H1 (cell line): ENCODE results near the gene DELE1. TPM values are rescaled to one million over a fixed set of nuclear protein-coding genes. Genes with fewer than 3 reads are reported as not detected.

Source experiments
- CTCF ChIA-PET: fragments of 300-600 bp; sonication (Branson Sonifier 250); formaldehyde crosslinking; loops from one replicate; lab custom pipeline; 2021; ENCODE audit not compliant: partially characterized antibody; lab: Charles Lee
- POLR2A ChIA-PET: fragments of 300-600 bp; sonication (Branson Sonifier 250); formaldehyde crosslinking; loops from one replicate; lab custom pipeline; 2021; ENCODE audit warnings: inconsistent platforms; ENCODE audit not compliant: partially characterized antibody; lab: Charles Lee
- DNase-seq, 2 experiments: peaks; one replicate each; pipeline versions ENCODE4 v3.0.0 to v3.0.0-alpha.2; 2010 to 2022; ENCODE audit warnings: low spot score in 2 of 2, low read depth in 1 of 2, mixed read lengths in 1 of 2
- FAIRE-seq: peaks from 2 replicates; lab custom pipeline; 2011; peaks lifted over from hg19 to GRCh38; lab: Jason Lieb, UNC
- H2AFZ ChIP-seq: 2 replicates; pipeline ENCODE4 v1.8.1; 2012; ENCODE audit warnings: low read length, inconsistent platforms
- H2AK5ac ChIP-seq: 2 replicates; pipeline ENCODE4 v1.6.1; 2013; ENCODE audit warnings: low read depth, low read length
- H2BK120ac ChIP-seq: replicated peaks from 2 replicates; pipeline ENCODE3; 2013; ENCODE audit warnings: low read depth, low read length, inconsistent platforms
- H2BK12ac ChIP-seq: 2 replicates; pipeline ENCODE4 v1.6.1; 2013; ENCODE audit warnings: low read depth, low read length
- H2BK15ac ChIP-seq: 2 replicates; pipeline ENCODE4 v1.6.1; 2013; ENCODE audit warnings: low read length
- H2BK20ac ChIP-seq: 2 replicates; pipeline ENCODE4 v1.6.1; 2013; ENCODE audit warnings: low read length
- H2BK5ac ChIP-seq: 2 replicates; pipeline ENCODE4 v1.6.1; 2013; ENCODE audit warnings: low read depth, low read length
- H3K14ac ChIP-seq: 2 replicates; pipeline ENCODE4 v1.6.1; 2013; ENCODE audit warnings: inconsistent platforms; ENCODE audit not compliant: insufficient read length
- H3K18ac ChIP-seq: 2 replicates; pipeline ENCODE4 v1.6.1; 2013; ENCODE audit warnings: low read length; ENCODE audit errors: extremely low read depth
- H3K23ac ChIP-seq: 2 replicates; pipeline ENCODE4 v1.6.1; 2013; ENCODE audit warnings: inconsistent platforms; ENCODE audit not compliant: insufficient read length
- H3K23me2 ChIP-seq: 2 replicates; pipeline ENCODE4 v1.6.1; 2013; ENCODE audit warnings: low read depth, low read length
- H3K27ac ChIP-seq: 2 replicates; pipeline ENCODE4 v1.6.1; 2011; ENCODE audit warnings: low read depth, low read length, inconsistent platforms
- H3K27me3 ChIP-seq, 4 experiments: replicated peaks in 1 of 4; 1 replicate in 1 of 4; 2 replicates in 3 of 4; pipeline versions ENCODE4 v1.6.1 to v1.8.1; 2011 to 2013; ENCODE audit warnings: low read length in 3 of 4, mild to moderate bottlenecking in 3 of 4, inconsistent platforms in 2 of 4, mixed read lengths in 2 of 4, moderate library complexity in 1 of 4; ENCODE audit not compliant: control insufficient read depth in 3 of 4, insufficient read depth in 3 of 4; ENCODE audit errors: extremely low read depth in 1 of 4
- H3K36me3 ChIP-seq, 4 experiments: 2 replicates each; pipeline versions ENCODE4 v1.6.1 to v1.8.1; 2011 to 2013; ENCODE audit warnings: mild to moderate bottlenecking in 4 of 4, low read length in 3 of 4, moderate library complexity in 2 of 4, control low read depth in 1 of 4, inconsistent platforms in 1 of 4; ENCODE audit not compliant: insufficient read depth in 4 of 4, control insufficient read depth in 2 of 4
- H3K4ac ChIP-seq: replicated peaks from 2 replicates; pipeline ENCODE3; 2013; ENCODE audit warnings: low read length, low read depth, mixed read lengths, inconsistent platforms; ENCODE audit not compliant: insufficient read length
- H3K4me1 ChIP-seq, 4 experiments: replicated peaks in 1 of 4; 1 replicate in 1 of 4; 2 replicates in 3 of 4; pipeline versions ENCODE4 v1.6.1 to v1.8.1; 2011 to 2013; ENCODE audit warnings: low read length in 3 of 4, inconsistent platforms in 2 of 4, mixed read lengths in 1 of 4; ENCODE audit not compliant: insufficient read depth in 4 of 4, control insufficient read depth in 3 of 4
- H3K4me2 ChIP-seq, 2 experiments: 2 replicates each; pipeline versions ENCODE4 v1.6.1 to v1.8.1; 2011 to 2013; ENCODE audit warnings: low read depth in 2 of 2, low read length in 2 of 2, control low read depth in 1 of 2, inconsistent platforms in 1 of 2, mild to moderate bottlenecking in 1 of 2; ENCODE audit not compliant: insufficient read depth in 1 of 2
- H3K4me3 ChIP-seq, 4 experiments: fragments of 200-600, 300-600 bp in 1 of 4; sonication (generic), shearing (Covaris generic), sonication (Bioruptor Twin) in 1 of 4; 2 replicates each; pipeline versions ENCODE4 v1.5.1 to v1.8.1; 2011 to 2016; ENCODE audit warnings: low read length in 4 of 4, low read depth in 3 of 4, control low read depth in 2 of 4, inconsistent platforms in 2 of 4, mild to moderate bottlenecking in 2 of 4, mixed read lengths in 1 of 4, moderate library complexity in 1 of 4; ENCODE audit not compliant: insufficient read depth in 2 of 4; ENCODE audit errors: extremely low read depth in 1 of 4
- H3K56ac ChIP-seq: replicated peaks from 2 replicates; pipeline ENCODE3; 2013; ENCODE audit warnings: low read depth, mild to moderate bottlenecking, mixed read lengths, low read length, inconsistent platforms; ENCODE audit not compliant: insufficient read length
- H3K79me1 ChIP-seq: 2 replicates; pipeline ENCODE4 v1.6.1; 2013; ENCODE audit warnings: low read depth, low read length, control low read depth
- H3K79me2 ChIP-seq, 2 experiments: 2 replicates each; pipeline versions ENCODE4 v1.6.1 to v1.8.1; 2012 to 2013; ENCODE audit warnings: low read length in 2 of 2, mild to moderate bottlenecking in 2 of 2, inconsistent platforms in 1 of 2; ENCODE audit not compliant: insufficient read depth in 2 of 2, control insufficient read depth in 1 of 2
- H3K9ac ChIP-seq, 4 experiments: replicated peaks in 1 of 4; 1 replicate in 1 of 4; 2 replicates in 3 of 4; pipeline versions ENCODE4 v1.6.1 to v1.8.1; 2011 to 2013; ENCODE audit warnings: low read depth in 3 of 4, low read length in 3 of 4, control low read depth in 2 of 4, mild to moderate bottlenecking in 2 of 4, moderate library complexity in 2 of 4, inconsistent platforms in 1 of 4; ENCODE audit errors: extremely low read depth in 1 of 4
- H3K9me3 ChIP-seq, 2 experiments: 2 replicates each; pipeline versions ENCODE4 v1.6.1 to v1.8.1; 2012 to 2013; ENCODE audit warnings: mild to moderate bottlenecking in 2 of 2, moderate library complexity in 2 of 2, control low read depth in 1 of 2, inconsistent platforms in 1 of 2, low read depth in 1 of 2, low read length in 1 of 2, mixed read lengths in 1 of 2; ENCODE audit not compliant: insufficient read depth in 2 of 2
- H4K20me1 ChIP-seq, 2 experiments: replicated peaks in 1 of 2; 2 replicates each; pipeline versions ENCODE3 to v1.8.1; 2011 to 2013; ENCODE audit warnings: inconsistent platforms in 2 of 2, low read length in 2 of 2, mild to moderate bottlenecking in 1 of 2; ENCODE audit not compliant: insufficient read depth in 2 of 2, control insufficient read depth in 1 of 2
- H4K5ac ChIP-seq: 2 replicates; pipeline ENCODE4 v1.6.1; 2013; ENCODE audit warnings: low read length, low read depth, mixed read lengths, inconsistent platforms; ENCODE audit not compliant: insufficient read length
- H4K8ac ChIP-seq: 2 replicates; pipeline ENCODE4 v1.8.0; 2013; ENCODE audit warnings: mild to moderate bottlenecking, moderate library complexity, low read length, inconsistent platforms; ENCODE audit not compliant: insufficient read depth; ENCODE audit errors: extremely low read depth
- H4K91ac ChIP-seq: replicated peaks from 2 replicates; pipeline ENCODE3; 2013; ENCODE audit warnings: low read length, mixed read lengths, inconsistent platforms; ENCODE audit not compliant: insufficient read length
- CREB1 ChIP-seq: IDR thresholded peaks from 2 replicates; pipeline ENCODE4 v1.6.1; 2012; ENCODE audit warnings: inconsistent platforms
- FOSL1 ChIP-seq: IDR thresholded peaks from 2 replicates; pipeline ENCODE4 v1.6.1; 2011; ENCODE audit warnings: mild to moderate bottlenecking, low read depth, low read length, moderate library complexity; ENCODE audit not compliant: insufficient read depth
- GTF2F1 ChIP-seq: IDR thresholded peaks from 2 replicates; pipeline ENCODE4 v1.6.1; 2012; ENCODE audit warnings: low read depth, low read length, improper control_type of control experiment, borderline replicate concordance
- RBBP5 ChIP-seq: IDR thresholded peaks from 2 replicates; pipeline ENCODE4 v1.7.1; 2012; ENCODE audit warnings: low read depth, mild to moderate bottlenecking, inconsistent platforms, low read length, moderate library complexity, borderline replicate concordance
- RNF2 ChIP-seq: fragments of 200-900, 300-1000 bp; sonication (generic); IDR thresholded peaks from 2 replicates; pipeline ENCODE4 v1.7.1; 2016; ENCODE audit warnings: borderline replicate concordance, low read depth, mild to moderate bottlenecking, antibody characterized with exemption, low read length; ENCODE audit not compliant: poor library complexity, severe bottlenecking; ENCODE audit errors: missing control alignments
- SIX5 ChIP-seq: IDR thresholded peaks from 2 replicates; pipeline ENCODE4 v1.6.1; 2011; ENCODE audit warnings: mild to moderate bottlenecking, low read depth, low read length
- SP2 ChIP-seq: IDR thresholded peaks from 2 replicates; pipeline ENCODE4 v1.6.1; 2012; ENCODE audit warnings: mild to moderate bottlenecking, low read length, inconsistent platforms
- WGBS, 2 experiments: shearing (Covaris generic) in 1 of 2; methylation state at CpG; one replicate each; pipeline versions ENCODE4 v1.1.6 to v1.1.7; 2013 to 2015; ENCODE audit warnings: low lambda C conversion rate in 2 of 2, mixed read lengths in 2 of 2, inconsistent platforms in 1 of 2, low coverage in 1 of 2, missing lambda C conversion rate in 1 of 2; ENCODE audit not compliant: insufficient replicate concordance in 2 of 2, insufficient coverage in 1 of 2, insufficient read length in 1 of 2; ENCODE audit errors: extremely low coverage in 1 of 2, missing lambda C conversion rate in 1 of 2; 5-methylcytosine and 5-hydroxymethylcytosine counted together
- polyA plus RNA-seq, 7 experiments: library from polyadenylated mRNA; depleted of rRNA in 3 of 7; stranded (reverse) in 5 of 7; unstranded in 2 of 7; fragments of >200 nt in 5 of 7; fragments of 200-250 nt in 2 of 7; gene quantifications; 1 replicate in 5 of 7; 2 replicates in 1 of 7; 4 replicates in 1 of 7; pipeline versions ENCODE4 v1.2.1 to v1.2.3, GENCODE V29; 2011 to 2013; ENCODE audit warnings: missing spikeins in 2 of 7, mixed read lengths in 2 of 7
- total RNA-seq: library from RNA; stranded (reverse); fragmentation: NEBNext Ultra II Directional; extraction: Animal tissue kit (Norgen Biotek cat#: 25700); gene quantifications from 2 replicates; pipeline ENCODE4 v1.2.1, GENCODE V29; 2021
- TF ChIP-seq, protein P1 (sequence below): IDR thresholded peaks from 2 replicates; pipeline ENCODE4 v1.6.1; 2011; ENCODE audit warnings: low read length, improper control_type of control experiment

The DELE1 gene
- total and polyA plus RNA-seq, 2 of the 8 experiments (the other 6 are each of a cell fraction or from before 2014, with no cell fraction given): 61.4 to 114 TPM

GRCh38 chr5:141926434-141926833 lies 2.8 kb downstream of the DELE1 start:
- H3K14ac ChIP-seq: no peak overlapping the region
- H4K5ac ChIP-seq: no peak overlapping the region
- no peak for FAIRE-seq

More at GRCh38 chr5:141926434-141926833, 2.8 kb downstream of the DELE1 start:
- no peak overlapping the region for H2BK120ac ChIP-seq
- peaks cover 10% of the 10 kb centered on the region for H3K23me2 ChIP-seq
- H3K27ac ChIP-seq: no peak overlapping the region
- H3K4ac ChIP-seq: no peak overlapping the region
- H3K9me3 ChIP-seq: no peaks in the 10 kb centered on the region
- no peak overlapping the region for H3K4me3 ChIP-seq
- H3K23ac ChIP-seq: no peak overlapping the region
- ChIA-PET POLR2A (interaction anchor here (1.6 to 7.3 kb wide), 2 partner anchors 16 to 20 kb away, joined by 4 to 66 read pairs; no protein-coding TSS in a partner anchor), CTCF (interaction anchor here (0.8 to 2.5 kb wide), 6 partner anchors 10 to 100 kb away, joined by 3 to 10 read pairs (median 4); partner anchors contain the start of genes PCDH1 and RNF14)
- H2BK5ac ChIP-seq: no peak overlapping the region
- H3K56ac ChIP-seq: no peak overlapping the region
- H2BK12ac ChIP-seq: no peak overlapping the region
- no peak overlapping the region for H2AK5ac ChIP-seq
- TF ChIP-seq FOSL1: no peak
- TF ChIP-seq RNF2: no peak
- no peak for TF ChIP-seq RBBP5
- TF ChIP-seq SIX5: no peak
- no peak for TF ChIP-seq CREB1
- TF ChIP-seq, protein P1, sequence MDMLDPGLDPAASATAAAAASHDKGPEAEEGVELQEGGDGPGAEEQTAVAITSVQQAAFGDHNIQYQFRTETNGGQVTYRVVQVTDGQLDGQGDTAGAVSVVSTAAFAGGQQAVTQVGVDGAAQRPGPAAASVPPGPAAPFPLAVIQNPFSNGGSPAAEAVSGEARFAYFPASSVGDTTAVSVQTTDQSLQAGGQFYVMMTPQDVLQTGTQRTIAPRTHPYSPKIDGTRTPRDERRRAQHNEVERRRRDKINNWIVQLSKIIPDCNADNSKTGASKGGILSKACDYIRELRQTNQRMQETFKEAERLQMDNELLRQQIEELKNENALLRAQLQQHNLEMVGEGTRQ: no peak
- TF ChIP-seq SP2: no peak
- no peak for TF ChIP-seq GTF2F1
- no peak for DNase-seq
- no peak overlapping the region for H2BK20ac ChIP-seq
- H2BK15ac ChIP-seq: no peak overlapping the region
- no peak overlapping the region for H3K9ac ChIP-seq
- no peak overlapping the region for H2AFZ ChIP-seq
- no peak overlapping the region for H4K8ac ChIP-seq
- H4K91ac ChIP-seq: no peak overlapping the region
- 93% methylated on average over 2 of the region's 2 CpGs; no CpG with 5 or more reads in 1 of the 2 experiments for WGBS, 2 experiments
- no peak overlapping the region for H3K4me2 ChIP-seq
- H3K79me2 ChIP-seq: peaks cover 4 to 9% of the 10 kb centered on the region in 2 experiments; a peak in 2 of 4 replicates
- no peaks in the 10 kb centered on the region for H3K27me3 ChIP-seq
- peaks cover 0 to 3% (median 3%) of the 10 kb centered on the region in 4 experiments; a peak in 3 of 7 replicates for H3K4me1 ChIP-seq
- H3K79me1 ChIP-seq: peaks cover 5% of the 10 kb centered on the region; the same call in 1 of the 2 replicates
- H3K36me3 ChIP-seq: peaks cover 22 to 59% (median 46%) of the 10 kb centered on the region in 4 experiments
- peaks cover 0 to 3% of the 10 kb centered on the region in 2 experiments for H4K20me1 ChIP-seq
- H3K18ac ChIP-seq: no peak overlapping the region
